GM12878 (cell line): ENCODE measurements around the gene ANO10. TPM values are rescaled to one million over a fixed set of nuclear protein-coding genes. Genes with fewer than 3 reads are reported as not detected.

ENCODE experiments used
- ATAC-seq: fragments of 200-7000 bp; cut with Tn5 transposase; 3 replicates; pipeline ENCODE4 v1.9.1; 2020; ENCODE audit warnings: mild to moderate bottlenecking, moderate library complexity
- BruUV-seq: library from RNA; stranded (reverse); fragments of 400-500 nt; replicated peaks from 2 replicates; lab custom pipeline; 2021; lab: Mats Ljungman, UMichigan
- CTCF ChIA-PET: fragments of 300-600 bp; sonication (Branson Sonifier 250); formaldehyde crosslinking; extraction: SDS; loops from one replicate; lab custom pipeline; 2021; ENCODE audit warnings: inconsistent platforms; lab: Yijun Ruan, JAX
- POLR2A ChIA-PET: fragments of 350-600 bp; formaldehyde crosslinking; extraction: SDS; loops from one replicate; lab custom pipeline; 2021; ENCODE audit warnings: inconsistent platforms; lab: Charles Lee
- RAD21 ChIA-PET: fragments of 300-600 bp; sonication (Branson Sonifier 250); formaldehyde crosslinking; loops from one replicate; lab custom pipeline; 2023; ENCODE audit warnings: antibody characterized with exemption; ENCODE audit not compliant: unreplicated experiment; lab: Charles Lee
- SMC1A ChIA-PET: fragments of 300-600 bp; sonication (Branson Sonifier 250); formaldehyde crosslinking; loops from one replicate; lab custom pipeline; 2023; ENCODE audit not compliant: unreplicated experiment, uncharacterized antibody; lab: Charles Lee
- DNase-seq: peaks from one replicate; pipeline ENCODE4 v3.0.0-alpha.2; 2011; ENCODE audit warnings: low read depth, low spot score
- FAIRE-seq: peaks from 3 replicates; lab custom pipeline; 2011; peaks lifted over from hg19 to GRCh38; lab: Jason Lieb, UNC
- H2AFZ ChIP-seq: 2 replicates; pipeline ENCODE4 v1.6.0; 2011; ENCODE audit warnings: low read depth, low read length, control low read depth; ENCODE audit not compliant: control insufficient read depth
- H3K27ac ChIP-seq: 2 replicates; pipeline ENCODE4 v1.5.1; 2011; ENCODE audit warnings: control low read depth; ENCODE audit not compliant: control insufficient read depth, insufficient read depth
- H3K27me3 ChIP-seq, 2 experiments: replicated peaks in 1 of 2; 2 replicates each; pipeline versions ENCODE4 v1.6.0 to v1.6.1; 2011; ENCODE audit warnings: low read length in 1 of 2; ENCODE audit not compliant: control insufficient read depth in 2 of 2, insufficient read depth in 2 of 2
- H3K36me3 ChIP-seq, 2 experiments: 2 replicates each; pipeline ENCODE4 v1.5.1; 2011; ENCODE audit warnings: low read length in 1 of 2; ENCODE audit not compliant: control insufficient read depth in 2 of 2, insufficient read depth in 2 of 2
- H3K4me1 ChIP-seq: 2 replicates; pipeline ENCODE4 v1.6.1; 2011; ENCODE audit warnings: mild to moderate bottlenecking, low read length, moderate library complexity, mixed read lengths; ENCODE audit not compliant: control insufficient read depth, insufficient read depth
- H3K4me2 ChIP-seq: 2 replicates; pipeline ENCODE4 v1.6.0; 2011; ENCODE audit warnings: control low read depth; ENCODE audit not compliant: control insufficient read depth, insufficient read depth
- H3K4me3 ChIP-seq: fragments of 200-600 bp; sonication (generic); 2 replicates; pipeline ENCODE4 v1.5.1; 2016
- H3K79me2 ChIP-seq: 2 replicates; pipeline ENCODE4 v1.6.0; 2011; ENCODE audit warnings: low read length; ENCODE audit not compliant: control insufficient read depth, insufficient read depth
- H3K9ac ChIP-seq: 2 replicates; pipeline ENCODE4 v1.8.0; 2011; ENCODE audit warnings: low read length, control low read depth, mixed read lengths; ENCODE audit not compliant: control insufficient read depth, insufficient read depth
- H3K9me3 ChIP-seq: replicated peaks from 3 replicates; pipeline ENCODE4 v1.5.1; 2011; ENCODE audit warnings: mild to moderate bottlenecking, low read length; ENCODE audit not compliant: control insufficient read depth, insufficient read depth
- H4K20me1 ChIP-seq: 2 replicates; pipeline ENCODE4 v1.6.0; 2011; ENCODE audit not compliant: control insufficient read depth, insufficient read depth
- ATF7 ChIP-seq: fragments of 450-650 bp; IDR thresholded peaks from 2 replicates; pipeline ENCODE4 v1.6.1; 2016; ENCODE audit warnings: low read depth, mild to moderate bottlenecking
- BCL3 ChIP-seq: IDR thresholded peaks from 2 replicates; pipeline ENCODE4 v1.6.1; 2011; ENCODE audit warnings: borderline replicate concordance, low read depth, mild to moderate bottlenecking, moderate library complexity, low read length; ENCODE audit not compliant: insufficient read depth, poor library complexity, severe bottlenecking
- MEF2A ChIP-seq: IDR thresholded peaks from 2 replicates; pipeline ENCODE4 v1.6.1; 2011; ENCODE audit warnings: low read depth, mild to moderate bottlenecking, low read length, moderate library complexity; ENCODE audit not compliant: insufficient read depth
- MEF2B ChIP-seq: fragments of 450-650 bp; IDR thresholded peaks from 2 replicates; pipeline ENCODE4 v1.6.1; 2018; ENCODE audit warnings: mild to moderate bottlenecking, moderate library complexity; ENCODE audit not compliant: partially characterized antibody, poor library complexity, severe bottlenecking
- MTA2 ChIP-seq: fragments of 450-650 bp; IDR thresholded peaks from 2 replicates; pipeline ENCODE4 v1.6.1; 2016; ENCODE audit warnings: low read depth, mild to moderate bottlenecking, moderate library complexity
- POLR2AphosphoS2 ChIP-seq: IDR thresholded peaks from 2 replicates; pipeline ENCODE4 v1.6.1; 2011; ENCODE audit warnings: low read depth, mild to moderate bottlenecking, low read length, improper control_type of control experiment, moderate library complexity
- RAD51 ChIP-seq: fragments of 450-650 bp; IDR thresholded peaks from 2 replicates; pipeline ENCODE4 v1.6.1; 2016; ENCODE audit warnings: moderate library complexity, mild to moderate bottlenecking, inconsistent platforms
- RELB ChIP-seq: fragments of 450-650 bp; IDR thresholded peaks from 2 replicates; pipeline ENCODE4 v1.6.1; 2017; ENCODE audit warnings: low read depth, mild to moderate bottlenecking, moderate library complexity
- REST ChIP-seq: IDR thresholded peaks from 2 replicates; pipeline ENCODE4 v1.6.1; 2012; ENCODE audit warnings: mild to moderate bottlenecking, low read depth, low read length
- SMAD1 ChIP-seq: fragments of 450-650 bp; IDR thresholded peaks from 2 replicates; pipeline ENCODE4 v1.6.1; 2018; ENCODE audit warnings: mild to moderate bottlenecking, low read depth; ENCODE audit not compliant: partially characterized antibody
- TAF1 ChIP-seq: IDR thresholded peaks from 2 replicates; pipeline ENCODE4 v1.6.1; 2011; ENCODE audit warnings: mild to moderate bottlenecking, low read depth, low read length, borderline replicate concordance
- ZBTB11 ChIP-seq: fragments of 450-650 bp; formaldehyde crosslinking; IDR thresholded peaks from 2 replicates; pipeline ENCODE4 v1.5.0; 2022; ENCODE audit warnings: mild to moderate bottlenecking, missing genetic modification characterization
- in situ Hi-C: fragments of 300-500 bp; cut with MboI; formaldehyde crosslinking; loops from 9 replicates; pipeline ENCODE4 v1.14.3; 2018; ENCODE audit warnings: mixed read lengths
- intact Hi-C: fragments of 100-400 bp; cut with micrococcal nuclease; formaldehyde crosslinking; loops from one replicate; pipeline ENCODE4 v1.14.2; 2022; ENCODE audit not compliant: unreplicated experiment
- polyA plus RNA-seq, 11 experiments: library from polyadenylated mRNA; depleted of rRNA in 4 of 11; unstranded in 6 of 11; stranded (reverse) in 5 of 11; fragments of >200 nt; fragmentation: Nextera tagmentation in 4 of 11; fragmentation: Illumina TruSeq in 1 of 11; extraction: Ambion mirVana in 4 of 11; extraction: Trizol in 1 of 11; gene quantifications; 1 replicate in 1 of 11; 2 replicates in 10 of 11; pipeline versions ENCODE4 v1.2.1 to v1.2.3, GENCODE V29; 2011 to 2016; ENCODE audit warnings: inconsistent platforms in 2 of 11, missing spikeins in 2 of 11, low read depth in 1 of 11
- total RNA-seq, 4 experiments: library from RNA; depleted of rRNA in 3 of 4; stranded (reverse); fragments of >200 nt in 3 of 4; fragmentation: Illumina TruSeq in 1 of 4; extraction: Trizol in 1 of 4; gene quantifications; 2 replicates each; pipeline versions ENCODE4 v1.2.1 to v1.2.3, GENCODE V29; 2013 to 2021

ANO10 gene
- total and polyA plus RNA-seq, 10 of the 15 experiments (the other 5 are each of a cell fraction or from before 2014, with no cell fraction given) = 0.29 to 21.9 (median 1.6) TPM

- peak; percentile 79 for ATAC-seq
- Histone ChIP-seq H3K4me2 (no peak overlapping the region), H3K4me3 (no peak overlapping the region), H3K4me1 (no peaks in the 10 kb centered on the region), H3K79me2 (no peaks in the 10 kb centered on the region), H2AFZ (no peak overlapping the region), H3K27me3 (no peaks in the 10 kb centered on the region), H3K9ac (no peak overlapping the region)
- FAIRE-seq = no peak
- DNase-seq = no peak
- BruUV-seq = no TSS peak
- peak; percentile 56; the same call in 1 of the 2 replicates for TF ChIP-seq MEF2A
- TF ChIP-seq MEF2B = peak; percentile 91
- TF ChIP-seq POLR2AphosphoS2 = no peak
- peak; percentile 76 for TF ChIP-seq MTA2
- TF ChIP-seq REST = no peak
- TF ChIP-seq ATF7 = peak; percentile 59; the same call in 1 of the 2 replicates
- TF ChIP-seq SMAD1 = no peak
- no peak for TF ChIP-seq ZBTB11 (CRISPR knock-in tag)
- peak; percentile 71 for TF ChIP-seq RAD51
- TF ChIP-seq TAF1 = no peak
- TF ChIP-seq RELB = peak; percentile 80
- no peak for TF ChIP-seq BCL3
- TF ChIP-seq, all 136 proteins: peak for 6
- Histone ChIP-seq H3K9me3 (no peaks in the 10 kb centered on the region; the same call in 2 of the 3 replicates), H3K36me3 (no peaks in the 10 kb centered on the region), H3K27ac (no peak overlapping the region), H4K20me1 (no peaks in the 10 kb centered on the region)
- in situ Hi-C loops = no loop called here
- ChIA-PET SMC1A (no interaction called here), CTCF (no interaction called here), RAD21 (no interaction called here), POLR2A (no interaction called here)
- intact Hi-C loops = no loop called here
Measured at GRCh38 chr3:43629257-43629656, 7.4 kb upstream of the ANO10 start.
